ENCODE measurements around the gene SPAG9. TPM values are rescaled to one million over a fixed set of nuclear protein-coding genes. Genes with fewer than 3 reads are reported as not detected.

The SPAG9 gene
- total and polyA plus RNA-seq, 2 of the 8 experiments (the other 6 are each of a cell fraction or from before 2014, with no cell fraction given): 9.8 to 63.8 TPM

- TF ChIP-seq MAFK (IDR thresholded peaks at IDR 0.05; ENCODE audit: low read depth, low read length) (no peak), EGR1 (IDR thresholded peaks at IDR 0.05; ENCODE audit: borderline replicate concordance, low read depth, low read length) (no peak), EZH2 (IDR thresholded peaks at IDR 0.05; ENCODE audit: low read depth, low read length, severe bottlenecking) (no peak), E2F6 (IDR thresholded peaks at IDR 0.05) (no peak)
Observed at GRCh38 chr17:51046514-51047384, 73.9 kb downstream of the SPAG9 start (continued).

Measured in H1 (cell line).